HT1080 (cell line): ENCODE measurements around the gene KLHL11. TPM values are rescaled to one million over a fixed set of nuclear protein-coding genes. Genes with fewer than 3 reads are reported as not detected.
"Not testable (repeated sequence)": the region's sequence is repeated elsewhere in the genome, so short reads cannot be mapped to it uniquely, and the experiment has no call there.

Source experiments
- DNase-seq: peaks from one replicate; pipeline ENCODE4 v3.0.0-alpha.2; 2015; ENCODE audit warnings: low read depth
- total RNA-seq: library from RNA; depleted of rRNA; stranded (reverse); fragments of >200 nt; shearing (Covaris generic); gene quantifications from 2 replicates; pipeline ENCODE4 v1.2.3, GENCODE V29; 2014

The KLHL11 gene
- total RNA-seq, 1 experiment from 2014 or later = 25.1 TPM

- DNase-seq = no peak
Observed at GRCh38 chr17:41837761-41838538, 27.3 kb downstream of the KLHL11 start, which contains the start of gene KLHL10. TSS of gene KLHL10 (plus strand) at chr17:41837825. CDS start at chr17:41837933, 108 bp downstream.

- DNase-seq = no peak
Observed at GRCh38 chr17:41836550-41837196, 28.6 kb downstream of the KLHL11 start.

- peak; percentile 38 for DNase-seq
Observed at GRCh38 chr17:41835800-41836549, 29.2 kb downstream of the KLHL11 start, which contains the start of gene NT5C3B. TSS of gene NT5C3B (minus strand) at chr17:41836232. CDS start at chr17:41836193, 39 bp downstream.

GRCh38 chr17:41835214-41835799 is 29.9 kb downstream of the KLHL11 start:
- DNase-seq = no peak

- not testable (repeated sequence) for DNase-seq
Observed at GRCh38 chr17:41829961-41830360, 35.3 kb downstream of the KLHL11 start.

GRCh38 chr17:41825175-41825845 is 39.9 kb downstream of the KLHL11 start:
- DNase-seq = no peak

- DNase-seq = no peak
Observed at GRCh38 chr17:41824086-41824485, 41.1 kb downstream of the KLHL11 start.

GRCh38 chr17:41823580-41823979 is 41.6 kb downstream of the KLHL11 start:
- DNase-seq = no peak

- no peak for DNase-seq
Observed at GRCh38 chr17:41823141-41823524, 42.1 kb downstream of the KLHL11 start.

- DNase-seq = no peak
Observed at GRCh38 chr17:41822216-41823140, 42.7 kb downstream of the KLHL11 start.

GRCh38 chr17:41821776-41822175 is 43.4 kb downstream of the KLHL11 start:
- no peak for DNase-seq

- no peak for DNase-seq
Observed at GRCh38 chr17:41818024-41818423, 47.2 kb downstream of the KLHL11 start.

- DNase-seq = no peak
Observed at GRCh38 chr17:41816637-41817320, 48.4 kb downstream of the KLHL11 start.

GRCh38 chr17:41814195-41814594 is 51.0 kb downstream of the KLHL11 start:
- no peak for DNase-seq

- DNase-seq = no peak
Observed at GRCh38 chr17:41813699-41814124, 51.5 kb downstream of the KLHL11 start.

- no peak for DNase-seq
Observed at GRCh38 chr17:41813152-41813680, 52.0 kb downstream of the KLHL11 start.

GRCh38 chr17:41812381-41813151 is 52.7 kb downstream of the KLHL11 start, which contains the start of gene FKBP10:
TSS of gene FKBP10 (plus strand) at chr17:41813004. CDS start at chr17:41813035, 31 bp downstream.
- DNase-seq = peak; percentile 91
